A673 (cell line): ENCODE measurements around the gene LRRC74A. TPM values are rescaled to one million over a fixed set of nuclear protein-coding genes. Genes with fewer than 3 reads are reported as not detected.

Source experiments
- Bru-seq: library from RNA; stranded (reverse); fragments of 400-500 nt; gene quantifications from one replicate; lab custom pipeline; 2021; lab: Mats Ljungman, UMichigan
- BruChase-seq, 2 experiments: library from RNA; stranded (reverse); fragments of 400-500 nt; gene quantifications; one replicate each; lab custom pipeline; 2021; lab: Mats Ljungman, UMichigan
- BruUV-seq: library from RNA; stranded (reverse); fragments of 400-500 nt; replicated peaks from 2 replicates; lab custom pipeline; 2021; lab: Mats Ljungman, UMichigan
- CTCF ChIA-PET: fragments of 300-600 bp; sonication (Branson Sonifier 250); formaldehyde crosslinking; loops from one replicate; lab custom pipeline; 2022; ENCODE audit warnings: antibody characterized with exemption; lab: Charles Lee
- POLR2A ChIA-PET: fragments of 300-600 bp; sonication (Branson Sonifier 250); formaldehyde crosslinking; loops from one replicate; lab custom pipeline; 2022; ENCODE audit warnings: antibody characterized with exemption; ENCODE audit not compliant: low non-redundant PET; lab: Charles Lee
- DNase-seq: peaks from one replicate; pipeline ENCODE4 v3.0.0-alpha.2; 2015; ENCODE audit warnings: low spot score
- H3K27ac ChIP-seq: fragments of 200-600 bp; sonication (generic); 2 replicates; pipeline ENCODE4 v1.5.1; 2016; ENCODE audit warnings: mixed run types, low read depth, mild to moderate bottlenecking, mixed read lengths, antibody characterized with exemption, low read length; ENCODE audit not compliant: poor library complexity, severe bottlenecking
- H3K27me3 ChIP-seq: fragments of 200-600 bp; sonication (generic); replicated peaks from 2 replicates; pipeline ENCODE4 v1.6.1; 2017; ENCODE audit warnings: mixed run types, low read depth, mild to moderate bottlenecking, mixed read lengths, antibody characterized with exemption, low read length; ENCODE audit not compliant: insufficient read depth, poor library complexity
- H3K36me3 ChIP-seq: fragments of 200-600 bp; sonication (generic); 2 replicates; pipeline ENCODE4 v1.6.1; 2016; ENCODE audit warnings: mixed run types, mild to moderate bottlenecking, mixed read lengths, antibody characterized with exemption, low read length; ENCODE audit not compliant: insufficient read depth, poor library complexity, severe bottlenecking
- H3K4me1 ChIP-seq: fragments of 200-600 bp; sonication (generic); 2 replicates; pipeline ENCODE4 v1.6.1; 2017; ENCODE audit warnings: mixed run types, mild to moderate bottlenecking, mixed read lengths, antibody characterized with exemption, low read length; ENCODE audit not compliant: insufficient read depth, poor library complexity, severe bottlenecking
- H3K4me3 ChIP-seq: fragments of 200-600 bp; sonication (generic); 2 replicates; pipeline ENCODE4 v1.5.1; 2016; ENCODE audit warnings: low read depth, mixed run types, mild to moderate bottlenecking, mixed read lengths, low read length; ENCODE audit not compliant: poor library complexity, severe bottlenecking
- H3K9me3 ChIP-seq: fragments of 200-600 bp; sonication (generic); 2 replicates; pipeline ENCODE4 v1.6.1; 2016; ENCODE audit warnings: mixed run types, low read depth, mild to moderate bottlenecking, mixed read lengths, antibody characterized with exemption, low read length; ENCODE audit not compliant: poor library complexity, severe bottlenecking
- EZH2 ChIP-seq: fragments of 200-600 bp; sonication (generic); IDR thresholded peaks from 2 replicates; pipeline ENCODE4 v1.6.1; 2017; ENCODE audit warnings: borderline replicate concordance, low read depth, mild to moderate bottlenecking, mixed read lengths, antibody characterized with exemption, low read length; ENCODE audit not compliant: poor library complexity, severe bottlenecking
- intact Hi-C: fragments of 100-400 bp; cut with micrococcal nuclease; formaldehyde crosslinking; loops from one replicate; pipeline ENCODE4 v1.10.0; 2022; ENCODE audit not compliant: unreplicated experiment
- long read RNA-seq: library from polyadenylated mRNA; stranded (forward); transcript quantifications from one replicate; pipeline ENCODE4 v2.0.0, GENCODE V29; 2022
- total RNA-seq: library from RNA; stranded (reverse); gene quantifications from 2 replicates; pipeline ENCODE4 v1.2.3, GENCODE V29; 2021
- TF ChIP-seq, protein P1 (sequence below): fragments of 300-800, 200-600 bp; sonication (generic); conservative IDR thresholded peaks from 2 replicates; pipeline ENCODE4 v1.5.1; 2017; ENCODE audit warnings: low read depth, mild to moderate bottlenecking, antibody characterized with exemption, low read length, moderate library complexity, mixed read lengths

LRRC74A gene
- total RNA-seq (not detected in 2 replicates), Bru-seq, nascent RNA (not detected), BruChase-seq, experiment 1, labeled RNA remaining after a 2-hour chase (not detected), BruChase-seq, experiment 2, labeled RNA remaining after a 6-hour chase (percentile 2 among the genes with signal in this experiment)
- long read RNA-seq = 0 reads

DNA sequence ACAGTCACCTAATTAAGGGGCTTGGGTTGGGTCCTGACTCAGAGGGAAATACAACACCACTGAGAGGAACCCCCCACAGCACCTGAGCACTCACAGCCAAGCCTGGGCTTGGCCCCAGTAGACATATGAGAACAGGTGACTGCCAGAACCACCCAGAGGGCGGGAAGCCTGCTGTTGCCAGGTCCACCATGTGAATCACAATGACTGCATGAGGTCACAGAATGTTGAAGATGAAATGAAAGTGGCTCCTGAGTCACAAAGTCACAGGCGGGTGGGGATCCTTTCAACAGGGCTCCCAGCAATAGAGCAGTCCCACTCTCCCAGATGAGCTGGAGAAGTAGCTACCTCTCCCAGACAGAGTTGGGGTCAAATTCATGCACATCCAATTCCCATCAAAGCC lies at the start of gene LRRC74A:
LRRC74A (plus strand) TSS at position 287 of the 400 bp plus-strand sequence. CDS start 290 bp downstream, outside the sequence.
- H3K9me3 ChIP-seq = no peaks in the 10 kb centered on the region
- H3K36me3 ChIP-seq = no peaks in the 10 kb centered on the region
- POLR2A ChIA-PET = no interaction called here
- CTCF ChIA-PET = no interaction called here
- no peak for DNase-seq
- intact Hi-C loops = no loop called here
- BruUV-seq = no TSS peak
- TF ChIP-seq EZH2 = no peak
- TF ChIP-seq, protein P1, sequence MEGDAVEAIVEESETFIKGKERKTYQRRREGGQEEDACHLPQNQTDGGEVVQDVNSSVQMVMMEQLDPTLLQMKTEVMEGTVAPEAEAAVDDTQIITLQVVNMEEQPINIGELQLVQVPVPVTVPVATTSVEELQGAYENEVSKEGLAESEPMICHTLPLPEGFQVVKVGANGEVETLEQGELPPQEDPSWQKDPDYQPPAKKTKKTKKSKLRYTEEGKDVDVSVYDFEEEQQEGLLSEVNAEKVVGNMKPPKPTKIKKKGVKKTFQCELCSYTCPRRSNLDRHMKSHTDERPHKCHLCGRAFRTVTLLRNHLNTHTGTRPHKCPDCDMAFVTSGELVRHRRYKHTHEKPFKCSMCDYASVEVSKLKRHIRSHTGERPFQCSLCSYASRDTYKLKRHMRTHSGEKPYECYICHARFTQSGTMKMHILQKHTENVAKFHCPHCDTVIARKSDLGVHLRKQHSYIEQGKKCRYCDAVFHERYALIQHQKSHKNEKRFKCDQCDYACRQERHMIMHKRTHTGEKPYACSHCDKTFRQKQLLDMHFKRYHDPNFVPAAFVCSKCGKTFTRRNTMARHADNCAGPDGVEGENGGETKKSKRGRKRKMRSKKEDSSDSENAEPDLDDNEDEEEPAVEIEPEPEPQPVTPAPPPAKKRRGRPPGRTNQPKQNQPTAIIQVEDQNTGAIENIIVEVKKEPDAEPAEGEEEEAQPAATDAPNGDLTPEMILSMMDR = no peak
- no peak within 1 kb of the TSS for H3K4me3 ChIP-seq
- no peaks in the 10 kb centered on the region for H3K27me3 ChIP-seq
- H3K27ac ChIP-seq = no peak within 1 kb of the TSS
- no peaks in the 10 kb centered on the region for H3K4me1 ChIP-seq

DNA sequence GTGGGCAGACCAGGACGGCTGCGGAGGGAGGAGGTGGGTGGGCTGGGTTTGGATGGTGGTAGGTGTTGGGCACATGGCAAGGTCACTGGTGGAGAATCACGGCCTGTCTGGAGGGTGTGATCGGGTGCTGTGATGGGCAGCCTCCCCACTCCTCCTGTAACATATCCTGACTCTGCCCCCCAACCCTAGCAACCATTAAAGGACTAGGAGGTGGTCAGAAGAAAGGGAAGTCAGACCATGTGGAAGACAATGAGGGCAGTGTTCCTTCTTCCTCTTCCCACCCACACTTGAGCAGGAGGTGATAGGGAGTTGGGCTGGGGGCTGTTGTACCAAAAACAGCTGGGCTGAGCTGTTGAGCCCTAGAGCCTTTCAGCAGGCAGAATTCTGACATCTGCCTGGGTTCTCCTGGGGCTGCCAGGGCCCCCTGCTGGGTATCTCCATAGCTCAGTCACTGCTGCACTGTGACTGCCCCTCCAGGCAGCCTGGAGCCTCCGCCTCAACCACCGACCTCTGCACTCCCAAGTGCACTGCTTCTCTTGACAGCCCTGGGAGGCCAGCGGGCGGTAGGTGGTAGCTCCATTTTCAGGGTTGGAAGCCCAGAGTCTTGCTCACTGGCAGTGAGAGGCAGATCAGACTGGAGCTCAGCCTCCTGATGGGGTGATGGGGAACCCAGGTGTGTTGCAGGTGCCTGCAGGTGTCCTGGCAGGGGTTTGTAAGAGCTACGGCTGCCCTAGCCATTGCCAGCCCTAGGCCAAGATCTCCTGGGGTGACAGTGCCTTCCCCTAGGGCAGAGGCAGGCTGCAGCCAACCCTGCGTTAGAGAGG lies 49.6 kb upstream of the LRRC74A start:
- ChIA-PET POLR2A (no interaction called here), CTCF (interaction anchor here (0.6 to 1.8 kb wide), 2 partner anchors 8 to 66 kb away, joined by 3 to 8 read pairs; no protein-coding TSS in a partner anchor)
- H3K27me3 ChIP-seq = no peaks in the 10 kb centered on the region
- no peak overlapping the region for H3K4me3 ChIP-seq
- H3K4me1 ChIP-seq = no peaks in the 10 kb centered on the region
- BruUV-seq = no TSS peak
- H3K9me3 ChIP-seq = no peaks in the 10 kb centered on the region
- intact Hi-C loops = no loop called here
- TF ChIP-seq EZH2 = no peak
- TF ChIP-seq, protein P1 = no peak
- no peak overlapping the region for H3K27ac ChIP-seq
- DNase-seq = peak; percentile 36
- no peaks in the 10 kb centered on the region for H3K36me3 ChIP-seq

DNA sequence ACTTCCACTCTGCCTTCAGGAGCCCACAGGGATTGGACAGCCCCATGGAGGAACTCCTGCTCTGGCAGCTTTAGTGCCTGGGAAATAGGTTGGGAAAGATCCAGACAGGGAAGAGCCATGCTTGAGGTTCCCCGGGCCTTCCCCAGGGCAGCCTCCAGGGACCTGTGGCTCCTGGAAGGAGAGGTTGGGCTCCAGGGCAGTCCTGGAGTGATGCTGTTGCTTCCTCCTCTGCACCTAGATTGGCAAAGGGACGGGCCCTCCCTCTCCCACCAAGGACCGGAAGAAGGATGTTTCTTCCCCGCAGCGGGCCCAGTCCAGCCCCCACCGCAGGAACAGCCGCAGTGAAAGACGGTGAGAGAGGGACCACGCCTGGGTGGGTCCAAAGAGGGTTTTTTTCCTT lies 48.5 kb upstream of the LRRC74A start:
- CTCF ChIA-PET = interaction anchor here (0.6 kb wide), 1 partner anchor 67 kb away, joined by 3 read pairs; no protein-coding TSS in a partner anchor
- POLR2A ChIA-PET = no interaction called here

More for the DNA sequence above, 48.5 kb upstream of the LRRC74A start:
- Histone ChIP-seq H3K36me3 (no peaks in the 10 kb centered on the region), H3K4me3 (no peak overlapping the region), H3K27me3 (no peaks in the 10 kb centered on the region), H3K4me1 (no peaks in the 10 kb centered on the region), H3K27ac (no peak overlapping the region), H3K9me3 (no peaks in the 10 kb centered on the region)
- no TSS peak for BruUV-seq
- DNase-seq = no peak
- TF ChIP-seq, protein P1 = no peak
- TF ChIP-seq EZH2 = no peak
- intact Hi-C loops = no loop called here
